Measurements from ENCODE around the gene P2RY8. TPM values are rescaled to one million over a fixed set of nuclear protein-coding genes. Genes with fewer than 3 reads are reported as not detected.

The P2RY8 gene
- total and polyA plus RNA-seq, 2 donors (not counting 1 experiment from before 2014, with no cell fraction given) = 72.3 to 142 TPM

DNA sequence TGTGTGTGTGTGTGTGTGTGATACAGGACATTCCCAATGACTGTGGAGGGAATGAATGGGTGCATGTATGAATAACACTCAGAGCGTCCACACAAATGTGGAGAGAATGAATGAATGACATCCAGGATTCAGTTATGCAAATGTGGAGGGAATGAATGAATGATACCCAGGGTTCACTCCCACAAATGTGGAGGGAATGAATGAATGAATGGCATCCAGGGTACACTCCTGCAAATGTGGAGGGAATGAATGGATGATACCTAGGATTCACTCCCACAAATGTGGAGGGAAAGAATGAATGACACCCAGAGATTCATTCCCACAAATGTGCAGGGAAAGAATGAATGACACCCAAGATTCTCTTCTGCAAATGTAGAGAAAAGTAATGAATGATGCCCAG is 48.2 kb downstream of the P2RY8 start:
- peaks cover 10 to 67% of the 10 kb centered on the region in 2 experiments for H3K36me3 ChIP-seq (replicated peaks in 1 of 2; ENCODE audit: control extremely low read depth in 1 of 2, control insufficient read depth in 1 of 2, extremely low read depth in 1 of 2, insufficient read depth in 2 of 2, low read length in 1 of 2)
- no peaks in the 10 kb centered on the region for H3K27me3 ChIP-seq (replicated peaks in 1 of 4; ENCODE audit: control extremely low read depth in 1 of 4, control insufficient read depth in 3 of 4, insufficient read depth in 4 of 4, low read length in 3 of 4)
- WGBS (ENCODE audit: insufficient coverage) = 100% methylated on average over 1 of the region's 1 CpG
- no peak overlapping the region for H3K9ac ChIP-seq (ENCODE audit: low read length)
- CTCF ChIA-PET = no interaction called here
- peaks cover 80% of the 10 kb centered on the region for H4K20me1 ChIP-seq (ENCODE audit: control insufficient read depth, insufficient read depth, low read length, poor library complexity, severe bottlenecking)
- no peak overlapping the region for H2AFZ ChIP-seq (ENCODE audit: insufficient read depth, low read depth, low read length, poor library complexity, severe bottlenecking)
- ATAC-seq (ENCODE audit: low read depth) = no peak
- H3K4me3 Mint-ChIP-seq = no peak overlapping the region
- peaks cover 0 to 14% (median 0%) of the 10 kb centered on the region in 3 donors for H3K9me3 ChIP-seq (ENCODE audit: control extremely low read depth in 1 of 3, control insufficient read depth in 2 of 3, insufficient read depth in 1 of 3, low read length in 2 of 3)
- DNase-seq = no peak
- TF ChIP-seq, protein P1, sequence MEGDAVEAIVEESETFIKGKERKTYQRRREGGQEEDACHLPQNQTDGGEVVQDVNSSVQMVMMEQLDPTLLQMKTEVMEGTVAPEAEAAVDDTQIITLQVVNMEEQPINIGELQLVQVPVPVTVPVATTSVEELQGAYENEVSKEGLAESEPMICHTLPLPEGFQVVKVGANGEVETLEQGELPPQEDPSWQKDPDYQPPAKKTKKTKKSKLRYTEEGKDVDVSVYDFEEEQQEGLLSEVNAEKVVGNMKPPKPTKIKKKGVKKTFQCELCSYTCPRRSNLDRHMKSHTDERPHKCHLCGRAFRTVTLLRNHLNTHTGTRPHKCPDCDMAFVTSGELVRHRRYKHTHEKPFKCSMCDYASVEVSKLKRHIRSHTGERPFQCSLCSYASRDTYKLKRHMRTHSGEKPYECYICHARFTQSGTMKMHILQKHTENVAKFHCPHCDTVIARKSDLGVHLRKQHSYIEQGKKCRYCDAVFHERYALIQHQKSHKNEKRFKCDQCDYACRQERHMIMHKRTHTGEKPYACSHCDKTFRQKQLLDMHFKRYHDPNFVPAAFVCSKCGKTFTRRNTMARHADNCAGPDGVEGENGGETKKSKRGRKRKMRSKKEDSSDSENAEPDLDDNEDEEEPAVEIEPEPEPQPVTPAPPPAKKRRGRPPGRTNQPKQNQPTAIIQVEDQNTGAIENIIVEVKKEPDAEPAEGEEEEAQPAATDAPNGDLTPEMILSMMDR (IDR thresholded peaks at IDR 0.05) = no peak
- TF ChIP-seq EZH2 (IDR thresholded peaks at IDR 0.05; ENCODE audit: borderline replicate concordance, insufficient read depth, low read depth, low read length, poor library complexity, severe bottlenecking) = no peak
- H3K27me3 Mint-ChIP-seq = no peaks in the 10 kb centered on the region
- no peaks in the 10 kb centered on the region for H3K9me3 Mint-ChIP-seq (ENCODE audit: insufficient read depth)
- H3K4me3 ChIP-seq (ENCODE audit: control extremely low read depth in 1 of 5, extremely low read depth in 1 of 5, insufficient read depth in 1 of 5, low read depth in 2 of 5, low read length in 4 of 5) = no peak overlapping the region
- peaks cover 52% of the 10 kb centered on the region for H3K4me1 Mint-ChIP-seq
- H3K79me2 ChIP-seq (ENCODE audit: control insufficient read depth, insufficient read depth, low read length) = peaks cover 52% of the 10 kb centered on the region
- POLR2A ChIA-PET = no interaction called here
- intact Hi-C loops (cut with micrococcal nuclease) = no loop called here
- H3K27ac Mint-ChIP-seq = peak overlapping the region; percentile 77
- H3K4me1 ChIP-seq (ENCODE audit: control insufficient read depth in 2 of 2, insufficient read depth in 2 of 2, low read length in 2 of 2) = peaks cover 18 to 49% of the 10 kb centered on the region in 2 donors
- peak overlapping the region in 1 of 2 donors; percentile 51 for H3K27ac ChIP-seq (ENCODE audit: low read length in 2 of 2)
- no peak overlapping the region for H3K4me2 ChIP-seq (replicated peaks; ENCODE audit: low read depth, low read length, poor library complexity, severe bottlenecking)

DNA sequence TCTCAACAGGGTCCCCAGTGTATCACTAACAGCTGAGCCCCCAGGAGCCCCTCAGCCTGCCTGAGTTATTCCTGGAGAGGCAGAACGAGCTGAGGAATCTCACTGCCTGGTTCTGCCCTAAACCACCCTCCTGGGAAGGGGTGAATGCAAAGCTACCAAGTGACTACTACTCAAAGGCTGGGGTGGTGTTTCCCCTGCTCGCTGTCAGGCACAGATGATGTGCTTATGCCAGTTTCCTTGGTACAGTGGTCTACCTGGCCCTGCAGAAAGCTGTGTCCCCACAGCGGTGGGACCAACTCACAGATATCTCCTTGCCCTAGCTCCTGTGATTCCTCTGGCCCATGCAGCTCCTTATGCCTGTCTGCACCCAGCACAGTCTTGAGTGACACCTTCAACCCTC is 48.8 kb downstream of the P2RY8 start:
- peak overlapping the region in 1 of 2 donors; percentile 51 for H3K27ac ChIP-seq (ENCODE audit: low read length in 2 of 2)
- ATAC-seq (ENCODE audit: low read depth) (no peak), DNase-seq (no peak)
- WGBS (ENCODE audit: insufficient coverage) = 75% methylated on average over 3 of the region's 3 CpGs
- TF ChIP-seq, protein P1 (IDR thresholded peaks at IDR 0.05) = no peak
- no peak for TF ChIP-seq EZH2 (IDR thresholded peaks at IDR 0.05; ENCODE audit: borderline replicate concordance, insufficient read depth, low read depth, low read length, poor library complexity, severe bottlenecking)
- no peaks in the 10 kb centered on the region for H3K27me3 ChIP-seq (replicated peaks in 1 of 4; ENCODE audit: control extremely low read depth in 1 of 4, control insufficient read depth in 3 of 4, insufficient read depth in 4 of 4, low read length in 3 of 4)
- Mint-ChIP-seq H3K9me3 (ENCODE audit: insufficient read depth) (no peaks in the 10 kb centered on the region), H3K4me1 (peaks cover 52% of the 10 kb centered on the region), H3K27me3 (no peaks in the 10 kb centered on the region), H3K4me3 (no peak overlapping the region), H3K27ac (peak overlapping the region; percentile 77)
- ChIA-PET POLR2A (no interaction called here), CTCF (no interaction called here)
- H3K4me2 ChIP-seq (replicated peaks; ENCODE audit: low read depth, low read length, poor library complexity, severe bottlenecking) = no peak overlapping the region
- peaks cover 58% of the 10 kb centered on the region for H3K79me2 ChIP-seq (ENCODE audit: control insufficient read depth, insufficient read depth, low read length)
- H3K9ac ChIP-seq (ENCODE audit: low read length) = no peak overlapping the region
- H2AFZ ChIP-seq (ENCODE audit: insufficient read depth, low read depth, low read length, poor library complexity, severe bottlenecking) = no peak overlapping the region
- peaks cover 0 to 14% (median 0%) of the 10 kb centered on the region in 3 donors for H3K9me3 ChIP-seq (ENCODE audit: control extremely low read depth in 1 of 3, control insufficient read depth in 2 of 3, insufficient read depth in 1 of 3, low read length in 2 of 3)
- H4K20me1 ChIP-seq (ENCODE audit: control insufficient read depth, insufficient read depth, low read length, poor library complexity, severe bottlenecking) = peaks cover 79% of the 10 kb centered on the region
- H3K4me1 ChIP-seq (ENCODE audit: control insufficient read depth in 2 of 2, insufficient read depth in 2 of 2, low read length in 2 of 2) = peaks cover 17 to 48% of the 10 kb centered on the region in 2 donors
- peaks cover 10 to 68% of the 10 kb centered on the region in 2 experiments for H3K36me3 ChIP-seq (replicated peaks in 1 of 2; ENCODE audit: control extremely low read depth in 1 of 2, control insufficient read depth in 1 of 2, extremely low read depth in 1 of 2, insufficient read depth in 2 of 2, low read length in 1 of 2)
- intact Hi-C loops (cut with micrococcal nuclease) = no loop called here
- H3K4me3 ChIP-seq (ENCODE audit: control extremely low read depth in 1 of 5, extremely low read depth in 1 of 5, insufficient read depth in 1 of 5, low read depth in 2 of 5, low read length in 4 of 5) = no peak overlapping the region

Data from B cell (primary cell).